MM.1S (cell line): Measurements from ENCODE around the gene RGS12.

Experiments
- CTCF ChIP-seq: fragments of 300-600 bp; sonication (generic); IDR thresholded peaks from 2 replicates; pipeline ENCODE4 v1.5.1; 2016; ENCODE audit warnings: antibody characterized with exemption, low read length, mixed read lengths
- EZH2 ChIP-seq: fragments of 300-600 bp; sonication (generic); optimal IDR thresholded peaks from 2 replicates; pipeline ENCODE3; 2017; ENCODE audit warnings: low read depth, mild to moderate bottlenecking, antibody characterized with exemption, low read length, mixed read lengths

GRCh38 chr4:3338976-3339531 lies 46.2 kb downstream of the RGS12 start:
- no peak for TF ChIP-seq CTCF
- TF ChIP-seq EZH2 = no peak
